D721Med (cell line): Measurements from ENCODE around the gene SS18L1.

Experiments used
- DNase-seq: peaks from one replicate; pipeline ENCODE4 v3.0.0; 2011; ENCODE audit warnings: low spot score; ENCODE audit not compliant: insufficient read length
- FAIRE-seq: peaks from 2 replicates; lab custom pipeline; 2011; peaks lifted over from hg19 to GRCh38; lab: Jason Lieb, UNC
- TF ChIP-seq, protein P1 (sequence below): IDR thresholded peaks from 2 replicates; pipeline ENCODE4 v1.5.1; 2012; ENCODE audit warnings: mild to moderate bottlenecking, control low read depth; ENCODE audit not compliant: insufficient read depth; ENCODE audit errors: missing control alignments

Gene SS18L1

DNA sequence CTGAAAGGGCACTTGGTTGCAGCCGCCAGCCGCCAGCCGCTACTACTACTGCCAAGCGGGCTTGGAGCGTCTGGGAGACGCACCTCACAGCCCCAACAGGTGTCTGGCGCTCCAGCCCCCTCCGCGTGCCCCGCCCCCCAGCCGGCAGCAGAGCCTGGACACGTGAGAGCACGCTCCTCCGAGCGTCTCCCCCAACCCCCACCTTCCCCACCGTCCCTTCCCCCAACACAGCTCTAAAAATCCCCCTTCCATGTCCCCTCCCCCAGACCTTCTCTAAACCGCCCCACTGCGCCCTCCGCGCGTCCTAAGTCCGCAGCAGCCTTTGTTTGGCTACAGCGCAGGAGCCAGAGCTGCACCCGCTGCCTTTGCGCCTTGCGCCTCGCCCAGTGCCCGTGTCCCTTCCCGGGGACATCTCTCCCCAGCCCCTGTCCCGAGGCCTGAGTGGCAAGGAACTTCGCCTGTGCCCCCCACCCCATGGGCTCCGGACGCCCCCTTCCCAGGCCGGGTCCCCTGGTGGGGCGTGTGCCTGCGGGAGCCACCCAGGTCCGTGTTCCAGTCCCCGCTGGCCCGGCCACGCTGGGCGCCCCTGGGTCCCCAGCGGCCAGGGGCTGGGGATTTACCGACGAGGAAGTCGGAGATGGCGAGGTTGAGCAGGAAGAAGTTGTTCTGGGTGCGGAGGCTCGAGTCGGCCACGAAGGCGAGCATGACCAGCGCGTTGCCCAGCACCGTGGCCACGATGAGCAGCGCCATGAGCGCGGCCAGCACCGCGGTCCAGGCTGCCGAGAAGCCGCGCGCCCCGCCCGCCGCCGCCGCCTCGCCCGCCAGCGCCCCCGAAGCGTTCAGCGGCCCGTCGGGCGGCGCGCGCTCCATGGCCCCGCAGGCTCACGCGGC lies 75.8 kb downstream of the SS18L1 start:
- FAIRE-seq (no peak), DNase-seq (no peak)
- TF ChIP-seq, protein P1, sequence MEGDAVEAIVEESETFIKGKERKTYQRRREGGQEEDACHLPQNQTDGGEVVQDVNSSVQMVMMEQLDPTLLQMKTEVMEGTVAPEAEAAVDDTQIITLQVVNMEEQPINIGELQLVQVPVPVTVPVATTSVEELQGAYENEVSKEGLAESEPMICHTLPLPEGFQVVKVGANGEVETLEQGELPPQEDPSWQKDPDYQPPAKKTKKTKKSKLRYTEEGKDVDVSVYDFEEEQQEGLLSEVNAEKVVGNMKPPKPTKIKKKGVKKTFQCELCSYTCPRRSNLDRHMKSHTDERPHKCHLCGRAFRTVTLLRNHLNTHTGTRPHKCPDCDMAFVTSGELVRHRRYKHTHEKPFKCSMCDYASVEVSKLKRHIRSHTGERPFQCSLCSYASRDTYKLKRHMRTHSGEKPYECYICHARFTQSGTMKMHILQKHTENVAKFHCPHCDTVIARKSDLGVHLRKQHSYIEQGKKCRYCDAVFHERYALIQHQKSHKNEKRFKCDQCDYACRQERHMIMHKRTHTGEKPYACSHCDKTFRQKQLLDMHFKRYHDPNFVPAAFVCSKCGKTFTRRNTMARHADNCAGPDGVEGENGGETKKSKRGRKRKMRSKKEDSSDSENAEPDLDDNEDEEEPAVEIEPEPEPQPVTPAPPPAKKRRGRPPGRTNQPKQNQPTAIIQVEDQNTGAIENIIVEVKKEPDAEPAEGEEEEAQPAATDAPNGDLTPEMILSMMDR, result no peak

DNA sequence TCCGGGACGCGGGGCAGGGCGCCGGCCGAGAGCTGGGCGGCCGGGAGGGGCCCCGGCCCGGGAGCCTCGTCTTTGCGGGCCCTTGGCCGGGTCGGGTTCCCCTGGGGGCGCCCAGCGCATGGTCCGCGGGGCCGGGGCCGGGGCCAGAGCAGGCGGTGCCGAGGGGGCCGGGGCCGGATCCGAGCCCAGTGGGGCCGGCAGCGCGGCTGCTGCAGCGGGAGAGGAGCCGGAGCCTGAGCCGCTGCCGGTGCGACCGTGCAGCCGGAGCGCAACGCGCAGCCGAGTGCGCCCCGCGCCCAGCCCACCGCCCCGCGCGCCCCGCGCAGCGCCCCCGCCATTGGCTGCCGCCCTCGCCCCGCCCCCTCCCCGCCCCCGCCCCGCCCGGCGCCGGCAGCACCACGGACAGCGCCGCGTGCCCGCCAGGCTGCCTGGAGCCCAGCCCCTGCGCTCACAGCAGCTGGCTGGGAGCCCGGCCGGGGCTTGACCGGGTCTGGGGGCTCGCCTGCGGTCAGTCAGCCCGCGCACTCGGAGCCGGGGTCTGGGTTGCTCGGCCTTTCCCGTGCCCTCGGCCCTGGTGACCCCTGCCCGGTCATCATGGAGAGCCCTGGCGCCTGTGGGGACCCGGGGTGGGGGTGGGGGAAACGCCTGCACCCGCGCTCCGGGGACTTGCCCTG lies 76.6 kb downstream of the SS18L1 start, which contains the start of gene HRH3:
Gene HRH3 (minus strand): TSS at position 287 of the 674 bp plus-strand sequence. CDS start 308 bp downstream, outside the sequence.
- TF ChIP-seq, protein P1, result no peak
- FAIRE-seq (no peak), DNase-seq (peak; percentile 79)

GRCh38 chr20:62220666-62221568 lies 77.3 kb downstream of the SS18L1 start:
- DNase-seq, result no peak
- FAIRE-seq, result no peak

GRCh38 chr20:62222266-62222850 lies 78.8 kb downstream of the SS18L1 start:
- FAIRE-seq (no peak), DNase-seq (no peak)
- TF ChIP-seq, protein P1, result no peak

More at GRCh38 chr20:62220666-62221568, 77.3 kb downstream of the SS18L1 start:
- TF ChIP-seq, protein P1, result no peak

- FAIRE-seq (no peak), DNase-seq (no peak)
- TF ChIP-seq, protein P1, result no peak
These were observed 79.4 kb downstream of the SS18L1 start for GRCh38 chr20:62222972-62223371.

- DNase-seq (no peak), FAIRE-seq (no peak)
- TF ChIP-seq, protein P1, result no peak
These were observed 80.0 kb downstream of the SS18L1 start for GRCh38 chr20:62223571-62223970.
